Mucosa of descending colon (tissue), 3 donors: ENCODE results near the gene CD9. TPM values are rescaled to one million over a fixed set of nuclear protein-coding genes. Genes with fewer than 3 reads are reported as not detected.

ENCODE experiments used
- ATAC-seq: fragments of 200-7000 bp; cut with Tn5 transposase; one replicate; pipeline ENCODE4 v1.9.1; 2020; ENCODE audit warnings: mild to moderate bottlenecking, moderate library complexity
- DNase-seq, 3 donors: peaks; one replicate each; pipeline ENCODE4 v3.0.0-alpha.2; 2020
- H3K36me3 ChIP-seq: fragments of 200-600 bp; one replicate; pipeline ENCODE4 v1.8.0; 2021; ENCODE audit warnings: low read depth, mild to moderate bottlenecking
- H3K4me1 ChIP-seq: fragments of 200-600 bp; one replicate; pipeline ENCODE4 v1.8.0; 2021; ENCODE audit warnings: low read depth, mild to moderate bottlenecking
- H3K4me3 ChIP-seq: fragments of 200-600 bp; one replicate; pipeline ENCODE4 v1.8.0; 2021; ENCODE audit warnings: mild to moderate bottlenecking
- H3K9me3 ChIP-seq: fragments of 200-600 bp; one replicate; pipeline ENCODE4 v1.8.0; 2021; ENCODE audit warnings: mild to moderate bottlenecking
- intact Hi-C, 2 donors: fragments of 100-400 bp; cut with DNase I in 1 of 2; cut with micrococcal nuclease in 1 of 2; formaldehyde crosslinking; loops; one replicate each; pipeline versions ENCODE4 v1.11.0 to v1.11.1; 2022; cut with DNase I, micrococcal nuclease
- total RNA-seq, 3 donors: library from RNA; stranded (reverse); fragmentation: NEBNext Ultra II Directional in 2 of 3; extraction: Animal tissue kit (Norgen Biotek cat#: 25700) in 2 of 3; gene quantifications; one replicate each; pipeline versions ENCODE4 v1.2.1 to v1.2.4, GENCODE V29; 2021 to 2023
- TF ChIP-seq, protein P1 (sequence below): fragments of 200-600 bp; IDR thresholded peaks from one replicate; pipeline ENCODE4 v1.8.0; 2022; ENCODE audit warnings: antibody characterized with exemption, mild to moderate bottlenecking
- donor health status: DM: no; HTN: no; CAD: no; lungs with moderate emphysema.
- donor health status: DM: no; HTN: no; CAD: no.
- donor health status: DM: no; HTN: yes; CAD: no.

Gene CD9
- total RNA-seq, 3 donors from 2014 or later, result 452 to 723 (median 672) TPM

GRCh38 chr12:6241495-6241894 lies 41.3 kb downstream of the CD9 start:
- ATAC-seq (peak; percentile 77), DNase-seq (peak; percentile 77 to 86 (median 84))
- H3K4me1 ChIP-seq, result peaks cover 17% of the 10 kb centered on the region
- no peaks in the 10 kb centered on the region for H3K36me3 ChIP-seq
- no peak overlapping the region for H3K4me3 ChIP-seq
- intact Hi-C loops, result no loop called here
- TF ChIP-seq, protein P1, sequence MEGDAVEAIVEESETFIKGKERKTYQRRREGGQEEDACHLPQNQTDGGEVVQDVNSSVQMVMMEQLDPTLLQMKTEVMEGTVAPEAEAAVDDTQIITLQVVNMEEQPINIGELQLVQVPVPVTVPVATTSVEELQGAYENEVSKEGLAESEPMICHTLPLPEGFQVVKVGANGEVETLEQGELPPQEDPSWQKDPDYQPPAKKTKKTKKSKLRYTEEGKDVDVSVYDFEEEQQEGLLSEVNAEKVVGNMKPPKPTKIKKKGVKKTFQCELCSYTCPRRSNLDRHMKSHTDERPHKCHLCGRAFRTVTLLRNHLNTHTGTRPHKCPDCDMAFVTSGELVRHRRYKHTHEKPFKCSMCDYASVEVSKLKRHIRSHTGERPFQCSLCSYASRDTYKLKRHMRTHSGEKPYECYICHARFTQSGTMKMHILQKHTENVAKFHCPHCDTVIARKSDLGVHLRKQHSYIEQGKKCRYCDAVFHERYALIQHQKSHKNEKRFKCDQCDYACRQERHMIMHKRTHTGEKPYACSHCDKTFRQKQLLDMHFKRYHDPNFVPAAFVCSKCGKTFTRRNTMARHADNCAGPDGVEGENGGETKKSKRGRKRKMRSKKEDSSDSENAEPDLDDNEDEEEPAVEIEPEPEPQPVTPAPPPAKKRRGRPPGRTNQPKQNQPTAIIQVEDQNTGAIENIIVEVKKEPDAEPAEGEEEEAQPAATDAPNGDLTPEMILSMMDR, result no peak
- H3K9me3 ChIP-seq, result no peaks in the 10 kb centered on the region

DNA sequence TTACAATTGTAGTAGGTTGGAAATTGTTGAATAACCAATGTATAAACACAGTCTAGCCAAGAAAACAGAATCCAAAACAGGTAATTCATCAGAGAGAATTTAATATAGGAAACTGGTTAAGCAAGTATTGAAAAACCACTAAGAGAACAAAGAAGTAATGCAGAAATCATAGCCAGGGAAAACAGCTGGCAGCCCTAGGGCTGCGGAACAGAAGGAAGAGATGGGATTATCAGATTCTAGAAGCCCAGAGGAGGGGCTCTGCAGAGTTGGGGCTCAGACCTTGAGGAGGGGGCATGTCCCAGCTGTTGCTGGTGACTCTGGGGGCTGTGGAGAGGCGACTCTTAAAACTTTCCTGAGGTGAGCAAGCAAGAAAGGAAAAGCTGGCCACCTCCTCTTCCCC lies 49.4 kb downstream of the CD9 start:
- DNase-seq (peak in 2 of 3 donors; percentile 1 to 4), ATAC-seq (no peak)
- Histone ChIP-seq H3K36me3 (no peaks in the 10 kb centered on the region), H3K4me1 (no peaks in the 10 kb centered on the region), H3K4me3 (no peak overlapping the region), H3K9me3 (no peaks in the 10 kb centered on the region)
- intact Hi-C loops, result no loop called here
- TF ChIP-seq, protein P1, result no peak

- Histone ChIP-seq H3K4me3 (no peak overlapping the region), H3K4me1 (no peaks in the 10 kb centered on the region), H3K36me3 (no peaks in the 10 kb centered on the region), H3K9me3 (no peaks in the 10 kb centered on the region)
- DNase-seq (peak in 2 of 3 donors; percentile 15 to 40), ATAC-seq (peak; percentile 30)
- TF ChIP-seq, protein P1, result no peak
- intact Hi-C loops, result no loop called here
These were observed 50.1 kb downstream of the CD9 start for GRCh38 chr12:6250343-6250742.

GRCh38 chr12:6253278-6253677 lies 53.1 kb downstream of the CD9 start:
- H3K4me3 ChIP-seq, result no peak overlapping the region
- H3K9me3 ChIP-seq, result no peaks in the 10 kb centered on the region
- H3K36me3 ChIP-seq, result no peaks in the 10 kb centered on the region
- H3K4me1 ChIP-seq, result no peaks in the 10 kb centered on the region
- DNase-seq (peak in 2 of 3 donors; percentile 9 to 12), ATAC-seq (no peak)
- TF ChIP-seq, protein P1, result no peak
- intact Hi-C loops, result no loop called here

- no peaks in the 10 kb centered on the region for H3K9me3 ChIP-seq
- DNase-seq, result peak in 2 of 3 donors; percentile 12 to 17
- H3K4me3 ChIP-seq, result no peak overlapping the region
- no peaks in the 10 kb centered on the region for H3K36me3 ChIP-seq
- H3K4me1 ChIP-seq, result no peaks in the 10 kb centered on the region
- intact Hi-C loops, result no loop called here
- TF ChIP-seq, protein P1, result no peak
- ATAC-seq, result no peak
These were observed 54.3 kb downstream of the CD9 start for GRCh38 chr12:6254491-6254890.

- Histone ChIP-seq H3K36me3 (no peaks in the 10 kb centered on the region), H3K4me3 (no peak overlapping the region), H3K4me1 (no peaks in the 10 kb centered on the region), H3K9me3 (no peaks in the 10 kb centered on the region)
- ATAC-seq (no peak), DNase-seq (no peak)
- intact Hi-C loops, result no loop called here
- TF ChIP-seq, protein P1, result no peak
These were observed 56.8 kb downstream of the CD9 start for GRCh38 chr12:6257007-6257406.
